Measurements from ENCODE around the gene CD8A.

- TF ChIP-seq FOXK2 (IDR thresholded peaks at IDR 0.05) (no peak), ATF3 (IDR thresholded peaks at IDR 0.05; ENCODE audit: borderline replicate concordance, extremely low read depth, low read depth, low read length) (no peak), CTCF (IDR thresholded peaks at IDR 0.05 in 2 of 3, conservative IDR thresholded peaks at IDR 0.05 in 1 of 3; ENCODE audit: control insufficient read depth in 2 of 3, extremely low read depth in 1 of 3, insufficient read depth in 1 of 3, low read depth in 3 of 3, low read length in 3 of 3) (no peak), GABPA (IDR thresholded peaks at IDR 0.05; ENCODE audit: low read depth) (no peak), ZNF274 (IDR thresholded peaks at IDR 0.05; ENCODE audit: insufficient read depth, insufficient read length) (no peak), CHD2 (IDR thresholded peaks at IDR 0.05; ENCODE audit: borderline replicate concordance, low read depth, low read length) (no peak), EZH2 (IDR thresholded peaks at IDR 0.05; ENCODE audit: borderline replicate concordance, control insufficient read depth, low read depth, low read length) (no peak)
Measured at GRCh38 chr2:86788165-86788564, 2.5 kb downstream of the CD8A start.
